ENCODE data around the gene ZHX3. TPM values are rescaled to one million over a fixed set of nuclear protein-coding genes. Genes with fewer than 3 reads are reported as not detected.

The ZHX3 gene
- total and polyA plus RNA-seq, 2 of the 13 experiments (the other 11 are each of a cell fraction or from before 2014, with no cell fraction given), result 8.4 to 11.7 TPM

DNA sequence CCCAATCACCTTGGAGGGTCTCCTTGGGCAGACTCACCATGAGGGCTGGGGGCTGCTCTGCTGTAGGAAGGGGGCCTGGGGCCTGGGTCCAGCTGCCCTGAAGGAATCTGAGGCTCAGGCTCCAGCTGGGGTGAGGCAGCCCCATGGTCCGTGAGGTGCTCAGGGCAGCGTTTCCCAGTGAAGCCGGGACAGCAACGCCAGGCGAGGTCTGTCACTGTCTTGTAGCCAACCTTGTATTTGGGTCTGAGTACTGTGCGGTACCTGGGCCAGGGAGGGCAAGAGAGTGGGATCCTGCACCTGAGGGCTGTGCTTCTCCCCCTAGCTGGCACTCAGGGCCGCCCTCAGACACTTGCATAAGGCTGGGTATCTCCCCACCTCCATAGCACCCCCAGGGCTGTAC is 46.1 kb upstream of the ZHX3 start:
- no peak overlapping the region for H3K4me2 ChIP-seq (ENCODE audit: low read depth, low read length)
- no peaks in the 10 kb centered on the region for H4K20me1 ChIP-seq (ENCODE audit: insufficient read depth, low read length)
- CTCF ChIA-PET (ENCODE audit: low intra/inter-chr PET ratio, low total read pairs), result no interaction called here
- H3K9me3 ChIP-seq (ENCODE audit: low read length), result no peaks in the 10 kb centered on the region
- ATAC-seq (no peak), DNase-seq (ENCODE audit: low spot score) (no peak), FAIRE-seq (no peak)
- TF ChIP-seq HES4 (CRISPR knock-in tag; IDR thresholded peaks at IDR 0.05; ENCODE audit: borderline replicate concordance), result 0 out of 2 replicates have a peak, but pooled peaks have one; percentile 39
- TF ChIP-seq ZNF263 (CRISPR knock-in tag; IDR thresholded peaks at IDR 0.05), result no peak
- TF ChIP-seq KLF16 (CRISPR knock-in tag; IDR thresholded peaks at IDR 0.05), result no peak
- H3K4me3 ChIP-seq (replicated peaks in 1 of 3; ENCODE audit: insufficient read depth in 1 of 3, low read depth in 2 of 3, low read length in 3 of 3), result no peak overlapping the region
- H2AFZ ChIP-seq (ENCODE audit: low read length), result no peak overlapping the region
- BruUV-seq (replicated peaks), result no TSS peak
- in situ Hi-C loops (cut with HindIII; ENCODE audit: extremely low pct_ligation_motif_present, low pct_unique_long_range_greater_than_20kb), result no loop called here
- WGBS (ENCODE audit: low lambda C conversion rate), result 83% methylated on average over 4 of the region's 7 CpGs
- no peaks in the 10 kb centered on the region for H3K36me3 ChIP-seq (replicated peaks in 1 of 2; ENCODE audit: control insufficient read depth in 1 of 2, insufficient read depth in 2 of 2, low read length in 2 of 2)
- POLR2A ChIA-PET, result no interaction called here
- no peaks in the 10 kb centered on the region for H3K79me2 ChIP-seq (ENCODE audit: insufficient read depth, low read length)
- peaks cover 26 to 44% of the 10 kb centered on the region in 2 experiments for H3K27me3 ChIP-seq (ENCODE audit: control insufficient read depth in 1 of 2, insufficient read depth in 2 of 2, low read length in 2 of 2)
- no peak overlapping the region for H3K27ac ChIP-seq (ENCODE audit: extremely low read length, insufficient read depth, low read length)
- no peak overlapping the region for H3K9ac ChIP-seq (ENCODE audit: insufficient read depth, low read depth, low read length)
- peaks cover 18% of the 10 kb centered on the region for H3K4me1 ChIP-seq (ENCODE audit: insufficient read depth, low read length)
- intact Hi-C loops (cut with micrococcal nuclease; ENCODE audit: unreplicated experiment), result no loop called here

DNA sequence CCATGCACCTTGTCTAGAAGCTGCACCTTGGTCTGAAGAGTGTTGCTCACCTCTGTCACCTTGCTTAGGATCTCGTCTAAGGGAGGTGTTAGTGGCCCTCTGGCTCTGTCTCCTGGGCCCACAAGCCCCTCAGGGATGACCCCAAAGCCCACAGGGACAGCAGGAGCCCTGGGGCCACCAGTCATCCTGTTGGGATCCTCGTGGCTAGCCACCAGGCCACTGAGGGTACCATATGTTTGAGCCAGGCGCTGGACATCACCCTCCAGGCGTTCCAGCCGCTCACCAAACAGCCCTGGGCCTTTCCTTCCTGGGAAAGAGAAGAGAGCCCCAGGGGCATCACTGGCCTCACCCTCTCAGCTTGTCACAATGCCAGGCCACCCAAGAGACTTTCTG is 45.2 kb upstream of the ZHX3 start:
- TF ChIP-seq KAT7 (CRISPR knock-in tag; IDR thresholded peaks at IDR 0.05; ENCODE audit: borderline replicate concordance) (no peak), ZNF101 (CRISPR knock-in tag; IDR thresholded peaks at IDR 0.05; ENCODE audit: borderline replicate concordance, low read depth) (no peak), NFYC (CRISPR knock-in tag; IDR thresholded peaks at IDR 0.05) (no peak), ARHGAP35 (CRISPR knock-in tag; IDR thresholded peaks at IDR 0.05; ENCODE audit: borderline replicate concordance) (no peak), WIZ (CRISPR knock-in tag; IDR thresholded peaks at IDR 0.05) (no peak)
- no peak overlapping the region for H3K27ac ChIP-seq (ENCODE audit: extremely low read length, insufficient read depth, low read length)
- no peak overlapping the region for H3K4me3 ChIP-seq (replicated peaks in 1 of 3; ENCODE audit: insufficient read depth in 1 of 3, low read depth in 2 of 3, low read length in 3 of 3)
- H3K9me3 ChIP-seq (ENCODE audit: low read length), result no peaks in the 10 kb centered on the region
- H3K79me2 ChIP-seq (ENCODE audit: insufficient read depth, low read length), result no peaks in the 10 kb centered on the region
- peaks cover 0 to 2% of the 10 kb centered on the region in 2 experiments; a peak in 1 of 5 replicates for H3K36me3 ChIP-seq (replicated peaks in 1 of 2; ENCODE audit: control insufficient read depth in 1 of 2, insufficient read depth in 2 of 2, low read length in 2 of 2)
- no TSS peak for BruUV-seq (replicated peaks)
- H3K4me2 ChIP-seq (ENCODE audit: low read depth, low read length), result no peak overlapping the region
- H4K20me1 ChIP-seq (ENCODE audit: insufficient read depth, low read length), result no peaks in the 10 kb centered on the region
- H3K27me3 ChIP-seq (ENCODE audit: control insufficient read depth in 1 of 2, insufficient read depth in 2 of 2, low read length in 2 of 2), result peaks cover 24 to 39% of the 10 kb centered on the region in 2 experiments
- in situ Hi-C loops (cut with HindIII; ENCODE audit: extremely low pct_ligation_motif_present, low pct_unique_long_range_greater_than_20kb) (no loop called here), intact Hi-C loops (cut with micrococcal nuclease; ENCODE audit: unreplicated experiment) (no loop called here)
- DNase-seq (ENCODE audit: low spot score), result no peak
- FAIRE-seq, result no peak
- POLR2A ChIA-PET, result no interaction called here
- H3K4me1 ChIP-seq (ENCODE audit: insufficient read depth, low read length), result peaks cover 26% of the 10 kb centered on the region
- 74% methylated on average over 5 of the region's 5 CpGs for WGBS (ENCODE audit: low lambda C conversion rate)
- H3K9ac ChIP-seq (ENCODE audit: insufficient read depth, low read depth, low read length), result no peak overlapping the region
- H2AFZ ChIP-seq (ENCODE audit: low read length), result no peak overlapping the region
- no peak for ATAC-seq
- CTCF ChIA-PET (ENCODE audit: low intra/inter-chr PET ratio, low total read pairs), result no interaction called here
